Liver (tissue), 9 donors: ENCODE data around the gene C1orf21. TPM values are rescaled to one million over a fixed set of nuclear protein-coding genes. Genes with fewer than 3 reads are reported as not detected.

Experiments
- DNase-seq: peaks from one replicate; pipeline ENCODE4 v3.0.0-alpha.2; 2017; ENCODE audit warnings: low spot score
- H3K27ac ChIP-seq, 2 donors: one replicate each; pipeline ENCODE4 v1.7.0; 2013; ENCODE audit warnings: inconsistent platforms in 2 of 2, low read length in 2 of 2, control low read depth in 1 of 2, low read depth in 1 of 2, mild to moderate bottlenecking in 1 of 2
- H3K27me3 ChIP-seq, 4 donors: one replicate each; pipeline versions ENCODE4 v1.6.1 to v1.7.0; 2013; ENCODE audit warnings: low read length in 3 of 4, inconsistent platforms in 1 of 4, mild to moderate bottlenecking in 1 of 4, moderate library complexity in 1 of 4; ENCODE audit not compliant: control insufficient read depth in 4 of 4, insufficient read depth in 4 of 4
- H3K36me3 ChIP-seq, 4 donors: one replicate each; pipeline versions ENCODE4 v1.6.1 to v1.7.0; 2013; ENCODE audit warnings: low read length in 3 of 4, mild to moderate bottlenecking in 3 of 4, low read depth in 1 of 4, moderate library complexity in 1 of 4; ENCODE audit not compliant: control insufficient read depth in 4 of 4, insufficient read depth in 3 of 4
- H3K4me1 ChIP-seq, 4 donors: one replicate each; pipeline versions ENCODE4 v1.6.1 to v1.7.0; 2013; ENCODE audit warnings: low read length in 3 of 4, mild to moderate bottlenecking in 3 of 4, moderate library complexity in 1 of 4; ENCODE audit not compliant: control insufficient read depth in 4 of 4, insufficient read depth in 4 of 4
- H3K4me3 ChIP-seq, 3 donors: one replicate each; pipeline versions ENCODE4 v1.6.1 to v1.7.0; 2013; ENCODE audit warnings: low read length in 3 of 3, control low read depth in 1 of 3, low read depth in 1 of 3, mild to moderate bottlenecking in 1 of 3
- H3K9ac ChIP-seq, 2 donors: one replicate each; pipeline ENCODE4 v1.7.0; 2013; ENCODE audit warnings: low read length in 2 of 2, mild to moderate bottlenecking in 2 of 2, moderate library complexity in 2 of 2, control low read depth in 1 of 2, low read depth in 1 of 2
- H3K9me3 ChIP-seq, 4 donors: one replicate each; pipeline versions ENCODE4 v1.6.1 to v1.7.0; 2013; ENCODE audit warnings: low read length in 3 of 4; ENCODE audit not compliant: control insufficient read depth in 4 of 4
- EGR1 ChIP-seq, 2 donors: IDR thresholded peaks; 2 replicates each; pipeline ENCODE4 v1.6.1; 2016 to 2018; ENCODE audit warnings: antibody characterized with exemption in 2 of 2, low read depth in 2 of 2
- FOXA1 ChIP-seq: IDR thresholded peaks from 2 replicates; pipeline ENCODE4 v1.6.1; 2016; ENCODE audit warnings: antibody characterized with exemption
- FOXA2 ChIP-seq: IDR thresholded peaks from 2 replicates; pipeline ENCODE4 v1.6.1; 2016; ENCODE audit warnings: antibody characterized with exemption
- GABPA ChIP-seq, 2 donors: IDR thresholded peaks in 1 of 2; conservative IDR thresholded peaks in 1 of 2; 2 replicates each; pipeline ENCODE4 v1.6.1; 2016; ENCODE audit warnings: antibody characterized with exemption in 2 of 2, mild to moderate bottlenecking in 1 of 2, moderate library complexity in 1 of 2
- HNF4A ChIP-seq, 2 donors: conservative IDR thresholded peaks; 2 replicates each; pipeline ENCODE4 v1.6.1; 2016; ENCODE audit warnings: antibody characterized with exemption in 2 of 2, mild to moderate bottlenecking in 2 of 2
- HNF4G ChIP-seq: IDR thresholded peaks from 2 replicates; pipeline ENCODE4 v1.6.1; 2016; ENCODE audit warnings: antibody characterized with exemption
- JUND ChIP-seq, 2 donors: IDR thresholded peaks; 2 replicates each; pipeline ENCODE4 v1.6.1; 2016; ENCODE audit warnings: antibody characterized with exemption in 2 of 2
- NR2F2 ChIP-seq: IDR thresholded peaks from 2 replicates; pipeline ENCODE4 v1.6.1; 2016; ENCODE audit warnings: antibody characterized with exemption
- RAD21 ChIP-seq, 2 donors: IDR thresholded peaks; 2 replicates each; pipeline ENCODE4 v1.6.1; 2016; ENCODE audit warnings: antibody characterized with exemption in 2 of 2, mild to moderate bottlenecking in 2 of 2
- RXRA ChIP-seq, 2 donors: IDR thresholded peaks; 2 replicates each; pipeline ENCODE4 v1.6.1; 2017 to 2018; ENCODE audit warnings: antibody characterized with exemption in 2 of 2, mild to moderate bottlenecking in 1 of 2
- SP1 ChIP-seq: IDR thresholded peaks from 2 replicates; pipeline ENCODE4 v1.6.1; 2018; ENCODE audit warnings: antibody characterized with exemption, mild to moderate bottlenecking
- TAF1 ChIP-seq: conservative IDR thresholded peaks from 2 replicates; pipeline ENCODE4 v1.6.1; 2016; ENCODE audit warnings: antibody characterized with exemption, mild to moderate bottlenecking
- YY1 ChIP-seq: IDR thresholded peaks from 2 replicates; pipeline ENCODE4 v1.6.1; 2016; ENCODE audit warnings: antibody characterized with exemption, mild to moderate bottlenecking
- WGBS: extraction: QIAGEN DNeasy Blood & Tissue Kit; methylation state at CpG from one replicate; pipeline ENCODE4 v1.1.7; 2013; 5-methylcytosine and 5-hydroxymethylcytosine counted together
- polyA plus RNA-seq, 2 donors: library from polyadenylated mRNA; stranded (reverse) in 1 of 2; unstranded in 1 of 2; fragments of 200-250 nt in 1 of 2; fragments of >200 nt in 1 of 2; fragmentation: Nextera tagmentation in 1 of 2; extraction: Ambion mirVana in 1 of 2; gene quantifications; one replicate each; pipeline versions ENCODE4 v1.2.1 to v1.2.3, GENCODE V29; 2013 to 2015
- total RNA-seq, 2 donors: library from RNA; depleted of rRNA; stranded (reverse); fragments of >200 nt; gene quantifications; one replicate each; pipeline ENCODE4 v1.2.3, GENCODE V29; 2014
- TF ChIP-seq, protein P1 (sequence below): IDR thresholded peaks from 2 replicates; pipeline ENCODE4 v1.6.1; 2016; ENCODE audit warnings: antibody characterized with exemption, mild to moderate bottlenecking
- TF ChIP-seq, protein P2 (sequence below): fragments of 150-350 bp; IDR thresholded peaks from 2 replicates; pipeline ENCODE4 v1.5.1; 2017; ENCODE audit warnings: improper control_type of control experiment, low read depth, low read length; ENCODE audit not compliant: missing input control
- TF ChIP-seq, protein P3 (sequence below): IDR thresholded peaks from 2 replicates; pipeline ENCODE4 v1.6.1; 2016; ENCODE audit warnings: antibody characterized with exemption
- TF ChIP-seq, protein P4 (sequence below): IDR thresholded peaks from 2 replicates; pipeline ENCODE4 v1.6.1; 2016; ENCODE audit warnings: antibody characterized with exemption
- TF ChIP-seq, protein P5 (sequence below): IDR thresholded peaks from 2 replicates; pipeline ENCODE4 v1.6.1; 2016; ENCODE audit warnings: antibody characterized with exemption
- donor health status: healthy.
- donor health status: healthy.
- donor health status: healthy.
- donor health status: healthy.
- donor health status: healthy.

C1orf21 gene
- total and polyA plus RNA-seq, 4 donors = 2.3 to 21.3 (median 13.4) TPM

DNA sequence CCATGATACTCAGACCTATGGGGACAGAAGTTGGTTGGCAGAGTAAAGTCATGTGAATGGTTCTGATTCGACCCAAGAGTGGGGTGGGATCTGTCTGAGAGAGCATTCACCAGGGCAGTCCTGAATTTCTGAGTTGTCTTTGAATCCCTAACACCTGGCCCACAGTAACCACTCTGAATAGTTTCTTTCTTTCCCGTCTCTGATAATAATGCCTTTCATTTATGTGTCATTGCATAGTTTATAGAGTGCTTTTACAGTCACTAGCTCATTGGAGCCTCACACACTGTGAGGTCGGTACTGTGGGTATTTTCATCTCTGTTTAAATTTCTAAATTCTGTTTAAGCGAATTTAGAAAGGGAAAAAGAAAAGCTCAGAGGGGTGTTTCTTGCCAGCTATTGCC is 147.1 kb downstream of the C1orf21 start:
- Histone ChIP-seq H3K27me3 (no peaks in the 10 kb centered on the region), H3K4me1 (no peaks in the 10 kb centered on the region), H3K9ac (no peak overlapping the region), H3K27ac (no peak overlapping the region), H3K9me3 (peaks cover 0 to 2% (median 0%) of the 10 kb centered on the region in 4 donors), H3K36me3 (no peaks in the 10 kb centered on the region), H3K4me3 (no peak overlapping the region)
- WGBS = 85% methylated on average over 4 of the region's 4 CpGs
- no peak for TF ChIP-seq RAD21 (IDR thresholded peaks at IDR 0.05)
- TF ChIP-seq, protein P1, sequence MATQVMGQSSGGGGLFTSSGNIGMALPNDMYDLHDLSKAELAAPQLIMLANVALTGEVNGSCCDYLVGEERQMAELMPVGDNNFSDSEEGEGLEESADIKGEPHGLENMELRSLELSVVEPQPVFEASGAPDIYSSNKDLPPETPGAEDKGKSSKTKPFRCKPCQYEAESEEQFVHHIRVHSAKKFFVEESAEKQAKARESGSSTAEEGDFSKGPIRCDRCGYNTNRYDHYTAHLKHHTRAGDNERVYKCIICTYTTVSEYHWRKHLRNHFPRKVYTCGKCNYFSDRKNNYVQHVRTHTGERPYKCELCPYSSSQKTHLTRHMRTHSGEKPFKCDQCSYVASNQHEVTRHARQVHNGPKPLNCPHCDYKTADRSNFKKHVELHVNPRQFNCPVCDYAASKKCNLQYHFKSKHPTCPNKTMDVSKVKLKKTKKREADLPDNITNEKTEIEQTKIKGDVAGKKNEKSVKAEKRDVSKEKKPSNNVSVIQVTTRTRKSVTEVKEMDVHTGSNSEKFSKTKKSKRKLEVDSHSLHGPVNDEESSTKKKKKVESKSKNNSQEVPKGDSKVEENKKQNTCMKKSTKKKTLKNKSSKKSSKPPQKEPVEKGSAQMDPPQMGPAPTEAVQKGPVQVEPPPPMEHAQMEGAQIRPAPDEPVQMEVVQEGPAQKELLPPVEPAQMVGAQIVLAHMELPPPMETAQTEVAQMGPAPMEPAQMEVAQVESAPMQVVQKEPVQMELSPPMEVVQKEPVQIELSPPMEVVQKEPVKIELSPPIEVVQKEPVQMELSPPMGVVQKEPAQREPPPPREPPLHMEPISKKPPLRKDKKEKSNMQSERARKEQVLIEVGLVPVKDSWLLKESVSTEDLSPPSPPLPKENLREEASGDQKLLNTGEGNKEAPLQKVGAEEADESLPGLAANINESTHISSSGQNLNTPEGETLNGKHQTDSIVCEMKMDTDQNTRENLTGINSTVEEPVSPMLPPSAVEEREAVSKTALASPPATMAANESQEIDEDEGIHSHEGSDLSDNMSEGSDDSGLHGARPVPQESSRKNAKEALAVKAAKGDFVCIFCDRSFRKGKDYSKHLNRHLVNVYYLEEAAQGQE = no peak
- TF ChIP-seq YY1 = no peak
- no peak for TF ChIP-seq GABPA (IDR thresholded peaks at IDR 0.05 in 1 of 2, conservative IDR thresholded peaks at IDR 0.05 in 1 of 2)
- no peak for TF ChIP-seq JUND (IDR thresholded peaks at IDR 0.05)
- no peak for TF ChIP-seq HNF4A (conservative IDR thresholded peaks at IDR 0.05)
- TF ChIP-seq NR2F2 = no peak
- TF ChIP-seq TAF1 = no peak
- TF ChIP-seq, protein P2, sequence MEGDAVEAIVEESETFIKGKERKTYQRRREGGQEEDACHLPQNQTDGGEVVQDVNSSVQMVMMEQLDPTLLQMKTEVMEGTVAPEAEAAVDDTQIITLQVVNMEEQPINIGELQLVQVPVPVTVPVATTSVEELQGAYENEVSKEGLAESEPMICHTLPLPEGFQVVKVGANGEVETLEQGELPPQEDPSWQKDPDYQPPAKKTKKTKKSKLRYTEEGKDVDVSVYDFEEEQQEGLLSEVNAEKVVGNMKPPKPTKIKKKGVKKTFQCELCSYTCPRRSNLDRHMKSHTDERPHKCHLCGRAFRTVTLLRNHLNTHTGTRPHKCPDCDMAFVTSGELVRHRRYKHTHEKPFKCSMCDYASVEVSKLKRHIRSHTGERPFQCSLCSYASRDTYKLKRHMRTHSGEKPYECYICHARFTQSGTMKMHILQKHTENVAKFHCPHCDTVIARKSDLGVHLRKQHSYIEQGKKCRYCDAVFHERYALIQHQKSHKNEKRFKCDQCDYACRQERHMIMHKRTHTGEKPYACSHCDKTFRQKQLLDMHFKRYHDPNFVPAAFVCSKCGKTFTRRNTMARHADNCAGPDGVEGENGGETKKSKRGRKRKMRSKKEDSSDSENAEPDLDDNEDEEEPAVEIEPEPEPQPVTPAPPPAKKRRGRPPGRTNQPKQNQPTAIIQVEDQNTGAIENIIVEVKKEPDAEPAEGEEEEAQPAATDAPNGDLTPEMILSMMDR = no peak
- TF ChIP-seq RXRA (IDR thresholded peaks at IDR 0.05) = no peak
- TF ChIP-seq EGR1 (IDR thresholded peaks at IDR 0.05; ENCODE audit: low read depth in 2 of 2) = no peak
- TF ChIP-seq, protein P3, sequence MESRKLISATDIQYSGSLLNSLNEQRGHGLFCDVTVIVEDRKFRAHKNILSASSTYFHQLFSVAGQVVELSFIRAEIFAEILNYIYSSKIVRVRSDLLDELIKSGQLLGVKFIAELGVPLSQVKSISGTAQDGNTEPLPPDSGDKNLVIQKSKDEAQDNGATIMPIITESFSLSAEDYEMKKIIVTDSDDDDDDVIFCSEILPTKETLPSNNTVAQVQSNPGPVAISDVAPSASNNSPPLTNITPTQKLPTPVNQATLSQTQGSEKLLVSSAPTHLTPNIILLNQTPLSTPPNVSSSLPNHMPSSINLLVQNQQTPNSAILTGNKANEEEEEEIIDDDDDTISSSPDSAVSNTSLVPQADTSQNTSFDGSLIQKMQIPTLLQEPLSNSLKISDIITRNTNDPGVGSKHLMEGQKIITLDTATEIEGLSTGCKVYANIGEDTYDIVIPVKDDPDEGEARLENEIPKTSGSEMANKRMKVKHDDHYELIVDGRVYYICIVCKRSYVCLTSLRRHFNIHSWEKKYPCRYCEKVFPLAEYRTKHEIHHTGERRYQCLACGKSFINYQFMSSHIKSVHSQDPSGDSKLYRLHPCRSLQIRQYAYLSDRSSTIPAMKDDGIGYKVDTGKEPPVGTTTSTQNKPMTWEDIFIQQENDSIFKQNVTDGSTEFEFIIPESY = no peak
- TF ChIP-seq, protein P4, sequence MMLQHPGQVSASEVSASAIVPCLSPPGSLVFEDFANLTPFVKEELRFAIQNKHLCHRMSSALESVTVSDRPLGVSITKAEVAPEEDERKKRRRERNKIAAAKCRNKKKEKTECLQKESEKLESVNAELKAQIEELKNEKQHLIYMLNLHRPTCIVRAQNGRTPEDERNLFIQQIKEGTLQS = no peak
- no peak for TF ChIP-seq SP1
- TF ChIP-seq, protein P5, sequence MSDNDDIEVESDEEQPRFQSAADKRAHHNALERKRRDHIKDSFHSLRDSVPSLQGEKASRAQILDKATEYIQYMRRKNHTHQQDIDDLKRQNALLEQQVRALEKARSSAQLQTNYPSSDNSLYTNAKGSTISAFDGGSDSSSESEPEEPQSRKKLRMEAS = no peak
- TF ChIP-seq HNF4G = no peak
- no peak for TF ChIP-seq FOXA2
- TF ChIP-seq FOXA1 = no peak
- DNase-seq = no peak
